ENCODE results near the gene TMEM63B.

Gene TMEM63B

GRCh38 chr6:44113414-44113813, 13.9 kb upstream of the TMEM63B start:
- Histone ChIP-seq H3K9me2 (replicated peaks; ENCODE audit: low read depth, low read length) (no peaks in the 10 kb centered on the region), H3K79me2 (ENCODE audit: insufficient read depth, low read length) (peaks cover 28% of the 10 kb centered on the region), H3K4me1 (ENCODE audit: insufficient read depth, low read length, poor library complexity, severe bottlenecking) (peaks cover 13% of the 10 kb centered on the region), H3K27me3 (ENCODE audit: insufficient read depth, low read length, poor library complexity, severe bottlenecking) (no peaks in the 10 kb centered on the region), H3K4me3 (ENCODE audit: low read length, poor library complexity, severe bottlenecking) (no peak overlapping the region), H3F3A (ENCODE audit: low read depth) (no peaks in the 10 kb centered on the region), H3K9ac (ENCODE audit: low read depth, low read length, poor library complexity, severe bottlenecking) (no peak overlapping the region), H3K9me3 (ENCODE audit: insufficient read depth, low read depth, low read length) (no peaks in the 10 kb centered on the region), H3K4me2 (ENCODE audit: low read depth, low read length, poor library complexity, severe bottlenecking) (no peak overlapping the region), H2AFZ (ENCODE audit: low read length) (no peak overlapping the region), H4K20me1 (ENCODE audit: insufficient read depth, low read length, poor library complexity, severe bottlenecking) (peaks cover 34% of the 10 kb centered on the region), H3K36me3 (ENCODE audit: insufficient read depth, low read length) (peaks cover 65% of the 10 kb centered on the region; the same call in 1 of the 2 replicates)
- no peak for TF ChIP-seq EZH2phosphoT487 (IDR thresholded peaks at IDR 0.05; ENCODE audit: borderline replicate concordance)
- TF ChIP-seq, protein P1, sequence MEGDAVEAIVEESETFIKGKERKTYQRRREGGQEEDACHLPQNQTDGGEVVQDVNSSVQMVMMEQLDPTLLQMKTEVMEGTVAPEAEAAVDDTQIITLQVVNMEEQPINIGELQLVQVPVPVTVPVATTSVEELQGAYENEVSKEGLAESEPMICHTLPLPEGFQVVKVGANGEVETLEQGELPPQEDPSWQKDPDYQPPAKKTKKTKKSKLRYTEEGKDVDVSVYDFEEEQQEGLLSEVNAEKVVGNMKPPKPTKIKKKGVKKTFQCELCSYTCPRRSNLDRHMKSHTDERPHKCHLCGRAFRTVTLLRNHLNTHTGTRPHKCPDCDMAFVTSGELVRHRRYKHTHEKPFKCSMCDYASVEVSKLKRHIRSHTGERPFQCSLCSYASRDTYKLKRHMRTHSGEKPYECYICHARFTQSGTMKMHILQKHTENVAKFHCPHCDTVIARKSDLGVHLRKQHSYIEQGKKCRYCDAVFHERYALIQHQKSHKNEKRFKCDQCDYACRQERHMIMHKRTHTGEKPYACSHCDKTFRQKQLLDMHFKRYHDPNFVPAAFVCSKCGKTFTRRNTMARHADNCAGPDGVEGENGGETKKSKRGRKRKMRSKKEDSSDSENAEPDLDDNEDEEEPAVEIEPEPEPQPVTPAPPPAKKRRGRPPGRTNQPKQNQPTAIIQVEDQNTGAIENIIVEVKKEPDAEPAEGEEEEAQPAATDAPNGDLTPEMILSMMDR (conservative IDR thresholded peaks at IDR 0.05; ENCODE audit: low read length), result 0 out of 2 replicates have a peak, but pooled peaks have one; percentile 35

GRCh38 chr6:44115866-44116265, 11.5 kb upstream of the TMEM63B start:
- Histone ChIP-seq H3K4me1 (ENCODE audit: insufficient read depth, low read length, poor library complexity, severe bottlenecking) (peaks cover 15% of the 10 kb centered on the region), H3K9me3 (ENCODE audit: insufficient read depth, low read depth, low read length) (no peaks in the 10 kb centered on the region), H3K27me3 (ENCODE audit: insufficient read depth, low read length, poor library complexity, severe bottlenecking) (no peaks in the 10 kb centered on the region), H3K4me3 (ENCODE audit: low read length, poor library complexity, severe bottlenecking) (no peak overlapping the region), H3K9ac (ENCODE audit: low read depth, low read length, poor library complexity, severe bottlenecking) (no peak overlapping the region), H3K9me2 (replicated peaks; ENCODE audit: low read depth, low read length) (no peaks in the 10 kb centered on the region), H3K4me2 (ENCODE audit: low read depth, low read length, poor library complexity, severe bottlenecking) (no peak overlapping the region), H2AFZ (ENCODE audit: low read length) (no peak overlapping the region), H3F3A (ENCODE audit: low read depth) (no peaks in the 10 kb centered on the region), H3K79me2 (ENCODE audit: insufficient read depth, low read length) (peaks cover 51% of the 10 kb centered on the region), H4K20me1 (ENCODE audit: insufficient read depth, low read length, poor library complexity, severe bottlenecking) (peaks cover 58% of the 10 kb centered on the region), H3K36me3 (ENCODE audit: insufficient read depth, low read length) (peaks cover 48% of the 10 kb centered on the region; the same call in 1 of the 2 replicates)
- no peak for TF ChIP-seq EZH2phosphoT487 (IDR thresholded peaks at IDR 0.05; ENCODE audit: borderline replicate concordance)

DNA sequence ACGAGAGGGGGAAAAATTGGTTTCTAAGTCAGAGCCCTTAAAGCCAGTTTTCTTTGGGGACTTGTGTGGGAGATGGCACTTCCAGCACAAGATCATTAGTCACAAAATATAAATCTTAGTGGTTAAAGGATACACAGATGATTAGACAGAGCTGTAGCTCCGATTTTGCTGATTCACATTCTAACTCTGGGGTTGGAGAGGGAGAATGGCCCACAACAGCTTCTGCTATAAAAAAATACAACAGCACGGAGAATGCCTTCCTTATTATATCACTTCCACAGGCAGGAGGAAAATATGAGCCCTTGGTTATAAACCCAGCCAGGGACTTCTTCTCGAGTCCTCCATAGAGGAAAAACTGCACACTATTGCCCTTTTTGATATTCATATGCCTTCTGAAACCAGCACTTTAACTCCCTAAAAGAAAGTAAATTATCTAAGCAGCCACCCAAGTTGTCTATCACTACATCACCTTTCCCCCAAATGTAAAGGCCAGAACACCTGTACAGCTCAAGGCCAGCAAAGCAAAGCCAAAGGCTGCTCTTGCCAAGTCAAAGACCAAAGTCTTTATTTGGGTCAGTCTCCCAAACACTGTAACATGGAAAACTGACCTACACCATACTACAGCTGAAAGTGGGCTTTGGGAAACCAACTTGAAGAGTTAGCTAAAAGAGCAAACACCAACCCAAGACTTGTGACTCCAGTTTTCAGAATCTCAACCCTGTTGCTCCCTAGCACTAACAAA, 10.5 kb upstream of the TMEM63B start:
- no peak for TF ChIP-seq EZH2phosphoT487 (IDR thresholded peaks at IDR 0.05; ENCODE audit: borderline replicate concordance)
- TF ChIP-seq, protein P1 (conservative IDR thresholded peaks at IDR 0.05; ENCODE audit: low read length), result no peak
- no peaks in the 10 kb centered on the region for H3F3A ChIP-seq (ENCODE audit: low read depth)
- H3K4me3 ChIP-seq (ENCODE audit: low read length, poor library complexity, severe bottlenecking), result no peak overlapping the region
- peaks cover 20% of the 10 kb centered on the region for H3K4me1 ChIP-seq (ENCODE audit: insufficient read depth, low read length, poor library complexity, severe bottlenecking)
- H3K27me3 ChIP-seq (ENCODE audit: insufficient read depth, low read length, poor library complexity, severe bottlenecking), result no peaks in the 10 kb centered on the region
- H4K20me1 ChIP-seq (ENCODE audit: insufficient read depth, low read length, poor library complexity, severe bottlenecking), result peaks cover 67% of the 10 kb centered on the region
- H2AFZ ChIP-seq (ENCODE audit: low read length), result no peak overlapping the region
- no peak overlapping the region for H3K9ac ChIP-seq (ENCODE audit: low read depth, low read length, poor library complexity, severe bottlenecking)
- H3K9me2 ChIP-seq (replicated peaks; ENCODE audit: low read depth, low read length), result no peaks in the 10 kb centered on the region
- H3K36me3 ChIP-seq (ENCODE audit: insufficient read depth, low read length), result peaks cover 38% of the 10 kb centered on the region; the same call in 1 of the 2 replicates
- no peak overlapping the region for H3K4me2 ChIP-seq (ENCODE audit: low read depth, low read length, poor library complexity, severe bottlenecking)
- no peaks in the 10 kb centered on the region for H3K9me3 ChIP-seq (ENCODE audit: insufficient read depth, low read depth, low read length)
- H3K79me2 ChIP-seq (ENCODE audit: insufficient read depth, low read length), result peaks cover 59% of the 10 kb centered on the region

Measured in Loucy (cell line).